Activated CD8-positive, alpha-beta memory T cell treated with anti-CD3 and anti-CD28 coated beads for 24 hours (primary cell): ENCODE results near the gene RADIL.

ENCODE experiments used
- DNase-seq: peaks from one replicate; pipeline ENCODE4 v3.0.0-alpha.2; 2020

Gene RADIL

DNA sequence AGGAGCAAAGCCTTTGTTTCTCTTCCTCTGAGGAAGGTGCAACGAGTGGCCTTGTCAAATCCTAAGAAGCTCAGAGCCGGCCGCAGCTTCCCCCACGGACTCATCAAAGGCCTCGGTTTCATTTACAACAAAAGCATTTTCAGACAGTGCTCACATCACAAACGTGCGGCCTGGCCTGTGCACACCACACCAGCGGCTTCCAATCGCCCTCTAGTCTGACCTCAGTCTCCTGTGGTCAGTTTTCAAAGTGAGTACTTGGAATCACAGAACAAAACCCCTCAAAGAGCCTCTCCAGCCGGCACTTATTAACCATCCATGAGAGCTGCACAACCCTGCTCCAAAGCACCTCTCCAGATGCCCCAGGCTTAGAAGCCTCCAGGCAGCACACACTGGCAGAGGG, 3.3 kb downstream of the RADIL start:
- DNase-seq = no peak

GRCh38 chr7:4879396-4880081, 4.0 kb downstream of the RADIL start:
- no peak for DNase-seq

GRCh38 chr7:4878336-4879335, 4.9 kb downstream of the RADIL start:
- no peak for DNase-seq

DNA sequence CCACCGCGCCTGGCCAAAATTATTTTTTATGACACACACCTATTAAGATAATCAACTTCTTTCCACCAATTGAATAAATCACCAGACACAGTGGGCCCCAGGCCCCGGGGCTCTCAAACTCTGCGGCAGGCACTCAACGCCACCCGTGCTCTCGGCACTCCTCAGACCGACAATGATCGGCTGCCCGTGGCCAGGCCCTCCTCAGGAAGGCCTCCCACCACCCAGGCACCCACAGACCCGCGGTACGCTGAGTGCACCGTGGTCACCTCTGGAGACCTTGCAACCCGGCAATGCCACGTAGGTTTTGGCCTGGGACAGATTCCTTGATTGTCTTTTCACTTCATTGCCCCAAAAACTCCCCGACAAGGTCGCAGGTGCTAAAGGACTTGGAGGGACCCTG, 6.9 kb downstream of the RADIL start:
- no peak for DNase-seq

DNA sequence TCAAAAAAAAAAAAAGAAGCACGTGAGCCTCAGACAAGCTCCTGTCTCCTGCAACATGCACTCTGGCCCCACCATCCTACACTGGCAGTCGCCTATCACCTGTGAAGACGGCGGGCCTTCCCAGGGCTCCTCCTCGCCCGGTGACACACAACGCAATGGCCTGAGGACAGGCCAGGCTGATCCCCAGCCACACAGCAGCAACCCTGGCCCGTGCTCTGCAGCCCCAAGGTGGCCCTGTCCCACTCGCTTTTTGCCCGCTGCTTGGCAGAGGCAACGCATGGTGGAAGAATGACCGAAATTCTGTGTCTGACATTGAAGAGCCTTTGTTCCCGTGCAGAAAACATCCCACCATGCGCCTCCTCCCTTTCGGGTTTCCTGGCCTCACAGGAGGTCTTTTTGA, 8.1 kb downstream of the RADIL start:
- no peak for DNase-seq

DNA sequence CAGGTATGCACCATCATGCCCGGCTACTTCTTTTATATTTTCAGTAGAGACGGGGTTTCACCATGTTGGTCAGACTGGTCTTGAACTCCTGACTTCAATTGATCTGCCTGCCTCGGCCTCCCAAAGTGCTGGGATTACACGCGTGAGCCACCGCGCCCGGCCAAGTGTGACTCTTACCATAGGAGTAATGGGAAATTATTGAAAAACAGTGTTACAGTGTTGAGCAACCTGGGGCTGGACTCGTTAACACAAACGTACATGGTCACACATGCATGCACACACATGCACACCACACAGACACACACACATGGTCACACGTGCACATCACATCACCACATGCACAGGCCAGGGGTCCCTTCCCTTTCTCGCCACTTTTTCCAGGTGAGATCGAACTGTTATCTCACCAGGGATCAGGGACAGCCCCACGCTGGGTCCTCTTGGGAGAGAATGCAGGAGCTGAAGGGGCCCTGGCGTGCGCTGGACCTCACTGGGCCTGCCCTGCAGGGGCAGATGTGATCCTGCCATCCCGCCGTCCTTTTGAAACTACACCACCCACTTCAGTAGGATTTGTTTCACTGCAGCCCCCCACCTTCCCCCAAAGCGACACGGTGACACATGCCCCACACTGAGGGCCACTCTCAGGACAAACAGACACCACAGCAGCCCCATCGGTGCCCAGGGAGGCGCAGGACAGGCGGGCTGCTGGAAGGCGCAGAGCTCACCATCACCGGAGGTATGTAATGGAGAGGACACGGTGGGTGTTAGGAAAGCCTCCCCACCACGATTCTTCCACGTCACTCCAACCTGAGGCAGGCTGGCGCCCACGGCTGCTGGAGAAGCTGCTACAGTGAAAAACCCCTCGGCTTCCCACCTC, 10.2 kb downstream of the RADIL start:
- no peak for DNase-seq

- DNase-seq = no peak
These were observed 11.4 kb downstream of the RADIL start for GRCh38 chr7:4871930-4872675.

GRCh38 chr7:4871056-4871680, 12.3 kb downstream of the RADIL start:
- DNase-seq = no peak

DNA sequence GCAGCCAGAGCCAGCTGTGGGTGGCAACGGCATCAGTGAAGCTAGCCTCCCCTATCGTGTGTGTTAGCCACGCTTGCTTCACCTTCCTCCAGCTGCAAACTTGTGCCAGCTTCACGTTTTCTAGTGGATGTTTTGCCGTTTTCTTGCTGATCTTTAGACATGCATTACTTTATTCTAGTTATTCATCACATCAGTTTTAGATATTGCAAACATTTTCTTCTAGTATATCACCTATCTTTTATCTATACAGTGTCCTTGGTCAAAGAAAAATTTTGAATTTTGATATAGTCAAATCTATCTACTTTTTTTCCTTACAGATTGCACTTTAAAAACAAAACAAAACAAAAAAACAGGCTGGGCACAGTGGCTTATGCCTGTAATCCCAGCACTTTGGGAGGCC, 15.0 kb downstream of the RADIL start:
- no peak for DNase-seq

- DNase-seq = no peak
These were observed 16.7 kb downstream of the RADIL start for GRCh38 chr7:4866528-4867496.

GRCh38 chr7:4862156-4862555, 21.4 kb downstream of the RADIL start:
- DNase-seq = no peak

DNA sequence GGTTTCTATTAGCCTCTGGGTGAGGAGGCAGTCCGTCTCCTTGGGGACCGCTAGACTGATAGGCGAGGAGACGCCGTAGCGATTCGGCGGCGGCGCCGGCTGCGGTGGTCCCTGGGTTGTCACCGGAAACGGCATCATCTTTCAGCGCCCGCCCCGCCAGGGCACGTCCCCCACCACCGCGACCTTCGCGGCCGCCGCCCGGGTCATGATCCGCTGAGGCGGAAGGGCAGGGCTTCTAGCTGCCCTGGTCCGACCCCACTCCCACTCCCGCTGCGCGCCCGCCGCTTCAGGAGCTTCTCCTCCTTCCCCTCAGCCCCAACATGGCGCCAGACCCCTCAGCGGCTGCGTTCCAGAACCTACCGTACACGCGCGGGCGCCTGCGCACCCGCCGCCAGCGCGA, 21.8 kb downstream of the RADIL start, which contains the start of gene PAPOLB:
Gene PAPOLB (minus strand): TSS at position 358 of the 400 bp plus-strand sequence. CDS start 220 bp downstream, at position 138.
- peak; percentile 70 for DNase-seq

GRCh38 chr7:4861227-4861626, 22.3 kb downstream of the RADIL start:
- no peak for DNase-seq

DNA sequence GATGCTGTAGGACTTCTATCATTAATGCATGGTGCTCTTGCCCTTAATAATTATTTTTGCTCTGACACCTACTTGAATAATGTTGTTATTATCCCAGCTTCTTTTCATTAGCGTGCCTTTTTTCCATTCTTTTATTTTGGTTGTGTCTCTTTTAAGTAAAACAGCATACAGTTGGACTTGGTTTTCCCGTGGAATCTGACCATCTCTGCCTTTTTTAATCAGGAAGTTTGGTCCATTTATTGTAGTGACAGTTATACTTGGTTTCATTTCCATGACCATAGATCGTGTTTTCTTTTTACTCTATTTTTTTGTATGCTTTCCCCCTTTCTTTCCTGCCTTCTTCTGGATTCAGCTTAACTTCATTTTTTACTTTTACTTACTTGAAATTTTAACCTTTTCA, 26.3 kb downstream of the RADIL start:
- no peak for DNase-seq

- no peak for DNase-seq
These were observed 27.0 kb downstream of the RADIL start for GRCh38 chr7:4856336-4857057.

DNA sequence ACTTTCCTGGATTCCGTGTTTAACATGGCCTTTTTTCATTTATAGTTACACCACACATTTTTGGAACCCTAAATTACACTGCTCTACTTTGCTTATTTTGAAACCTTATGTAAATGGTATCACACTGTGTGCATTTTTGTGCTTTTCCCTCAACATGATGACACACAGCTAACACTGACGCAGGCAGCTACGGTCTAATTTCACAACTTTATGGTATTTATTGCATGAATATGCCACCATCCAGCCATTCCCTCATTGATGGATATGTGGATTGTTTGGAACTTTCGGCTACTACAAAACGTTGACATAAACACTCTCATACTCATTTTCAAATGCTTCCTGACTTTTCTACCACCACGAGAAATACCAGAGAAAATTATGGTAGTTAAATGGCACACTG, 28.6 kb downstream of the RADIL start:
- no peak for DNase-seq

DNA sequence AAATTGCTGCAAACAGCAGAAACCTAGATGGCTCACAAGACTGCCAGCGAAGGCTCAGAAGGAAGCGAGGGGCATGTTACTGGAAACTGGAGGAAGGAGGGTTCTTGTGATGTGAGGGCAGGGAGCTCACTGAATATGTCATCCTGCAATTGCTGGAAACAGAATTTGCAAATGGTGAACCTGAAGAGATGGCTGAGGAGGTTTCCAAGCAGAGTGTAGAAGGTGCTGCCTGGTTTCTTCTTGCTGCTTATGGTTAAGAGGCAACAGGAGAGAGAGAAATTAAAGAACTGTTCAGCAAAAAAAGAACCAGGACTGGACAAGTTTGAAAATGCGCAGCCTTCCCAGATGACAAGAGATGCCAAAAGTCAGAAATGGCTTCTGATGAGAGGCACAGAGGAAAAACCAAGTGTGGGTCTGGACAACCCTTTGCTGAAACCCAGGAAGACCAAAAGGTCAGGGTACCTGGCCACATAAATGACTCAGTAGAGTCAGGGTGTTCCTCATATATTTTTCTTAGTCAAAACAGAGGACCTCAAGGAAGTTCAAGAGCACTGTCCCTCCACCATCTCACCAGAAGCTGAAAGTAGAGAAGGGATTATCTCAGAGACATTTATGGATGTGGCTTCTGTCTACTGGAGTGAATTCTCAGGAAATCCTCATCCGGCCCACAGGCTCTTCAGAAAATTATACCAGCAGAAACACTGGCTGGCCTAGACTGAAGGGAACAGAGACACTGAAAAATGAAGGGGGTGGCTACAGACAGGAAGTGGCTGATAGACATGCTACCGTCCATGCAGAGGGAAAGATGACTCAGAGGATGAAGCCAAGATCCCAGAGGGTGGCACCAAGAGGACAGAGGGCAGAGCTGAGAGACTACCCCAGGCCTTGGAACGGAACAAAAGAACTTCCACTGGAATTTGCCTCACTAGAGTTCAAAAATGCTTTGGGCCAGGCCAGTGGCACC, 31.8 kb downstream of the RADIL start:
- DNase-seq = no peak

GRCh38 chr7:4850262-4850795, 33.2 kb downstream of the RADIL start:
- no peak for DNase-seq
